HepG2 (cell line): ENCODE data around the gene DCPS.
"Not testable (repeated sequence)": the region's sequence is repeated elsewhere in the genome, so short reads cannot be mapped to it uniquely, and the experiment has no call there.

Experiments used
- CHD4 ChIP-seq: fragments of 200-600 bp; sonication (generic); IDR thresholded peaks from 2 replicates; pipeline ENCODE4 v1.7.0; 2017; ENCODE audit warnings: mild to moderate bottlenecking, low read length, borderline replicate concordance
- CTCF ChIP-seq: sonication (generic); formaldehyde crosslinking; IDR thresholded peaks from 2 replicates; pipeline ENCODE4 v1.5.0; 2020; ENCODE audit warnings: mild to moderate bottlenecking, missing genetic modification reagents, moderate library complexity
- FOXM1 ChIP-seq: sonication (generic); formaldehyde crosslinking; IDR thresholded peaks from 2 replicates; pipeline ENCODE4 v1.5.0; 2020; ENCODE audit warnings: missing genetic modification reagents
- KLF11 ChIP-seq: IDR thresholded peaks from 2 replicates; pipeline ENCODE4 v1.6.1; 2016; ENCODE audit warnings: missing compliant biosample characterization
- MED8 ChIP-seq: sonication (generic); formaldehyde crosslinking; IDR thresholded peaks from 2 replicates; pipeline ENCODE4 v1.8.1; 2023; ENCODE audit warnings: mild to moderate bottlenecking, missing genetic modification reagents; ENCODE audit not compliant: insufficient replicate concordance
- NFYB ChIP-seq: sonication (generic); formaldehyde crosslinking; IDR thresholded peaks from 2 replicates; pipeline ENCODE4 v1.4.0; 2020; ENCODE audit warnings: missing genetic modification reagents
- RAD21 ChIP-seq: fragments of 450-650 bp; formaldehyde crosslinking; IDR thresholded peaks from 2 replicates; pipeline ENCODE4 v1.5.0; 2020; ENCODE audit warnings: mild to moderate bottlenecking
- RBM39 ChIP-seq: fragments of 200-400 bp; formaldehyde crosslinking; IDR thresholded peaks from one replicate; pipeline ENCODE4 v1.6.1; 2018; ENCODE audit warnings: antibody characterized with exemption, mild to moderate bottlenecking, low read depth, low read length; ENCODE audit not compliant: poor library complexity, severe bottlenecking
- TAF1 ChIP-seq: sonication (generic); formaldehyde crosslinking; IDR thresholded peaks from 2 replicates; pipeline ENCODE4 v1.4.0; 2020; ENCODE audit warnings: missing genetic modification reagents
- ZNF224 ChIP-seq: sonication (generic); formaldehyde crosslinking; IDR thresholded peaks from 2 replicates; pipeline ENCODE4 v1.5.0; 2020; ENCODE audit warnings: mild to moderate bottlenecking, missing genetic modification reagents

- not testable (repeated sequence) for TF ChIP-seq RAD21; CTCF (CRISPR knock-in tag); NFYB (CRISPR knock-in tag); ZNF224 (CRISPR knock-in tag); RBM39; MED8 (CRISPR knock-in tag); FOXM1 (CRISPR knock-in tag); CHD4; TAF1; KLF11 (CRISPR knock-in tag)
Observed at GRCh38 chr11:126367806-126368205, 63.9 kb downstream of the DCPS start.
